WERI-Rb-1 (cell line): ENCODE measurements around the gene ECHS1.

Experiments used
- DNase-seq: peaks from one replicate; pipeline ENCODE4 v3.0.0-alpha.2; 2020
- H3K27ac ChIP-seq: fragments of 250-450 bp; sonication (Bioruptor Pico); 2 replicates; pipeline ENCODE4 v1.5.1; 2020; ENCODE audit warnings: mild to moderate bottlenecking, moderate library complexity
- H3K27me3 ChIP-seq: fragments of 250-450 bp; sonication (Bioruptor Pico); 2 replicates; pipeline ENCODE4 v1.5.1; 2021; ENCODE audit warnings: mild to moderate bottlenecking, low read depth, moderate library complexity; ENCODE audit not compliant: insufficient read depth, severe bottlenecking
- H3K36me3 ChIP-seq: fragments of 250-450 bp; sonication (Bioruptor Pico); 2 replicates; pipeline ENCODE4 v1.5.1; 2020; ENCODE audit warnings: mild to moderate bottlenecking, moderate library complexity
- H3K4me3 ChIP-seq: 2 replicates; pipeline ENCODE4 v1.5.1; 2011; ENCODE audit warnings: low read depth, mild to moderate bottlenecking, control low read depth, low read length
- H3K9me3 ChIP-seq: fragments of 250-450 bp; sonication (Bioruptor Pico); 2 replicates; pipeline ENCODE4 v1.5.1; 2021; ENCODE audit warnings: mild to moderate bottlenecking, moderate library complexity; ENCODE audit not compliant: severe bottlenecking
- CTCF ChIP-seq: IDR thresholded peaks from 2 replicates; pipeline ENCODE4 v1.5.1; 2011; ENCODE audit warnings: low read depth, mild to moderate bottlenecking, control low read depth, inconsistent platforms, low read length

The ECHS1 gene

DNA sequence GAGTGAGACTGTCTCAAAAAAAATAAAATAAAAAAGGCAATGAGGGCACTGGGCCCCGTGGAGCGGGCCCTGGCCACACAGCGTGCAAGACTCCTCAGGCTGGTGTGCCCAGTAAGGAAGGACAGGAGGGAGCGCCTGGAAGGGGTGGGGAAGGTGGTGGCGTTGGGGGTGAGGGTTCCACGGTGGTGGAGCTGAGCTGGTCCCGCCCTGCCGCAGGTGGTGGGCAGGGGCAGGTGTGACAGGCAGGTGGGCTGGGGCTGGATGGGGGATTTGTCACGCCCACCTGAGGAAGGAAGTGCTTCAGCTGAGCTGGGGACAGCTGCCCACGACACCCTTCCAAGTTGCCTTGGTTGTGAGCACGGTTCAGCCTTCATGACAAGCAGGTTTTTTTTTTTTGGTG, 26.7 kb downstream of the ECHS1 start:
- no peaks in the 10 kb centered on the region for H3K36me3 ChIP-seq
- H3K9me3 ChIP-seq = no peaks in the 10 kb centered on the region
- H3K27me3 ChIP-seq = no peaks in the 10 kb centered on the region
- DNase-seq = no peak
- no peak overlapping the region for H3K27ac ChIP-seq
- H3K4me3 ChIP-seq = no peak overlapping the region
- no peak for TF ChIP-seq CTCF

GRCh38 chr10:133344236-133344635, 28.9 kb downstream of the ECHS1 start:
- no peak for DNase-seq
- Histone ChIP-seq H3K27ac (no peak overlapping the region), H3K9me3 (no peaks in the 10 kb centered on the region), H3K4me3 (no peak overlapping the region), H3K27me3 (no peaks in the 10 kb centered on the region), H3K36me3 (no peaks in the 10 kb centered on the region)
- TF ChIP-seq CTCF = no peak

DNA sequence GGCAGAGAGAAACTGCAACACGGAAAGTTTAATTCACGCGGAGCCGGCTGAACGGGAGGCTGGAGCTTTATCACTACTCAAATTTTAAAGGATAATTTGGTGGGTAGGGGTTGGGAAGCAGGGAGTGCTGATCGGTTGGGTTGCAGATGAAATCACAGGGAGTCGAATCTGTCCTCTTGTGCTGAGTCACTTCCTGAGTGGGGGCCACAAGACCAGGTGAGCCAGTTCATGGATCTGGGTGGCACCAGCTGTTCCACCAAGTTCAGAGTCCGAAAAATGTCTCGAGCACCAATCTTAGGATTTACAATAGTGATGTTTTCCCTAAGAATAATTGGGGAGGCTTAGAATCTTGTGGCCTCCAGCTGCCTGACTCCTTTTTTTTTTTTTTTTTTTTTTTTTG, 29.6 kb downstream of the ECHS1 start:
- Histone ChIP-seq H3K36me3 (no peaks in the 10 kb centered on the region), H3K27ac (no peak overlapping the region), H3K4me3 (no peak overlapping the region), H3K27me3 (no peaks in the 10 kb centered on the region), H3K9me3 (no peaks in the 10 kb centered on the region)
- DNase-seq = no peak
- no peak for TF ChIP-seq CTCF

DNA sequence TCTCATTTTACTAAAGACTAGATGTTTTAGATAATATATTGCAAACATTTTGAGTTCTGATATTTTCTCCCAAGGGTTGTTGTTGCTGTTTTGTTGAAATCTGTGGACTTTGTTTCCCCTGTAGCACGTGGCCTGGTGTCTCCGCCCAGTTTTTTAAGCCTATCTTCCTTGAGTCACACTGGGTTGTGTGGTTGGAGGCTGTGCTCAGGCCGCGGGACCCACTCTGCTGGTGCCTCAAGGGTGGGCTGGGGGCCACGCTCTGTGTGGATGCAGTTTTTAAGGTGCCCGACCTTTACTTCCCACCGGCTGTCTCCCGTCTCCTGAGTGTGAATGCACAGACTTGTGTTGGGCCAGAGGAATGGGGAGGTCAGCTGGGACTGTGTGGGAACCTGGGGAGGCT, 30.2 kb downstream of the ECHS1 start:
- Histone ChIP-seq H3K4me3 (no peak overlapping the region), H3K9me3 (no peaks in the 10 kb centered on the region), H3K27me3 (no peaks in the 10 kb centered on the region), H3K36me3 (no peaks in the 10 kb centered on the region), H3K27ac (no peak overlapping the region)
- TF ChIP-seq CTCF = no peak
- no peak for DNase-seq

DNA sequence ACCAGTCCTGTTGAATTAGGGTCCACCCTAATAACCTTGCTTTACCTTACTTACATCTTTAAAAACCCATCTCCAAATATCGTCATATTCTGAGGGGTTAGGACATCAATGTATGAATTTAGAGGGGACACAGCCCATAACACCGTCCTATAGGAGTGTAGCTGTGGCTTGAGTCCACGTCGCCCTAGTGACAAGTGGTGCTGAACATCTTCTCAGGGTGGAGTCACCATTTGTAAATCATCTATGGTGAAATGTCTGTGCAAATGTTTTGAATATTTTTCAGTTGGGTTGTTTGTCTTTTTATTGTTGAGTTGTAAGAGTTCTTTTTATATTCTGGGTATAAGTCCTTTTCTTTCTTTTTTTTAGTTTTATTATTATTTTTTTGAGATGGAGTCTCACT, 31.2 kb downstream of the ECHS1 start:
- peaks cover 7% of the 10 kb centered on the region for H3K27me3 ChIP-seq
- peaks cover 3% of the 10 kb centered on the region for H3K9me3 ChIP-seq
- no peak overlapping the region for H3K27ac ChIP-seq
- no peaks in the 10 kb centered on the region for H3K36me3 ChIP-seq
- DNase-seq = no peak
- no peak for TF ChIP-seq CTCF
- H3K4me3 ChIP-seq = no peak overlapping the region

DNA sequence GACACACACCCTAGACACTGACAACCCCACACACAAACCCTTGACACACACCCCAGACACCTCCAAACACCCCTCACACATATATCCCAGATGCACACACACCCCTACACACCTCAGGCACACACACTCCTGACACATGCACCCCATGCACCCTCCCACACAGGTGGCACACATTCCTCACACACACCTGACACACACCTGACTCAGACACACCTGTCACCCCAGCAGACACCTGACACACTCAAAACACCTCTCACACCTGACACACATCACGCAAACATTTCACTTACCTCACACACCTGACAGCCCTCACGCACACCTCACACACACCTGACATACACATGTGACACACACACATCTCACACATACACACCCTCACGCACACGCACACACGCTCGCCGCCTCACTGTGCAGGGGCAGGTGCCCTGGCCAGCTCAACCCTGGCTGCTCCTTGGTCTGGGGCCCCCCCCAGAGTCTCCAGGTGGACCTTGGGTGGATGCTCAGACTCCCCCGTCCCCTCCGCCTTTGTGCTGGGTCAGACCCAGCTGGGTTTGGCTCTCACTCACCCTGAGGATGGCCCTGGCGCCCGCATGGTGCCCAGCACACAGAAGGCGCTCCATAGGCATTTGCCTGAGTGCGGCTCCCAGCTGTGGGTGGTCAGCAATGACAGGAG, 33.3 kb downstream of the ECHS1 start:
- DNase-seq = no peak
- H3K27ac ChIP-seq = no peak overlapping the region
- H3K36me3 ChIP-seq = no peaks in the 10 kb centered on the region
- H3K4me3 ChIP-seq = no peak overlapping the region
- TF ChIP-seq CTCF = no peak
- H3K9me3 ChIP-seq = peaks cover 3% of the 10 kb centered on the region
- peaks cover 29% of the 10 kb centered on the region for H3K27me3 ChIP-seq
